Right lobe of liver (tissue), 4 donors: ENCODE measurements around the gene TRRAP.

ENCODE experiments used
- CTCF ChIP-seq, 4 donors: fragments of 200-600 bp in 3 of 4; fragments of 450-650 bp in 1 of 4; IDR thresholded peaks; one replicate each; pipeline versions ENCODE4 v1.5.1 to v1.8.0; 2016 to 2022; ENCODE audit warnings: antibody characterized with exemption in 4 of 4, mild to moderate bottlenecking in 2 of 4
- POLR2A ChIP-seq: fragments of 450-650 bp; IDR thresholded peaks from one replicate; pipeline ENCODE4 v1.6.1; 2017; ENCODE audit warnings: antibody characterized with exemption, mild to moderate bottlenecking
- donor health status: DM: no; HTN: no; CAD: no.
- donor health status: DM: no; HTN: no; CAD: no.
- donor health status: DM: no; HTN: yes; CAD: no.

GRCh38 chr7:99003419-99003818 is 125.1 kb downstream of the TRRAP start:
- TF ChIP-seq CTCF (IDR thresholded peaks at IDR 0.05) (no peak), POLR2A (no peak)
